Amniotic epithelial cell (primary cell): ENCODE data around the gene ECI1.
"Not testable (repeated sequence)": the region's sequence is repeated elsewhere in the genome, so short reads cannot be mapped to it uniquely, and the experiment has no call there.

Experiments
- DNase-seq: peaks from one replicate; pipeline ENCODE4 v3.0.0-alpha.2; 2010; ENCODE audit warnings: low read depth

Gene ECI1

DNA sequence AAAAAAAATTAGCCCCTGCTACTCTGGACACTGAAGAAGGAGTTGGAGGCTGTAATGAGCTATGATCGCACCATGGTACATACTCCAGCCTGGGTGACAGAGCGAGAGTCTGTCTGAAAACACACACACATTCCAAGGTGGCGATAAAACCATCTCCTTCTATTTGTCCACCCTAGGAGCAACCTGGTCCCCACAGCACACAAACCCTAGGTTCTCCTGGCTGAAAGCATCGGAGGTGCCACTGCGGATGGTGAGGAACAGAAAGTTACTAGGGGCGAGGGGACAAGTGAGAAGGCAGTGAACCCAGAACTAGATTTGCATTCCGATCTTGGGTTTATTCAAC, 1.4 kb upstream of the ECI1 start:
- DNase-seq: peak; percentile 9

DNA sequence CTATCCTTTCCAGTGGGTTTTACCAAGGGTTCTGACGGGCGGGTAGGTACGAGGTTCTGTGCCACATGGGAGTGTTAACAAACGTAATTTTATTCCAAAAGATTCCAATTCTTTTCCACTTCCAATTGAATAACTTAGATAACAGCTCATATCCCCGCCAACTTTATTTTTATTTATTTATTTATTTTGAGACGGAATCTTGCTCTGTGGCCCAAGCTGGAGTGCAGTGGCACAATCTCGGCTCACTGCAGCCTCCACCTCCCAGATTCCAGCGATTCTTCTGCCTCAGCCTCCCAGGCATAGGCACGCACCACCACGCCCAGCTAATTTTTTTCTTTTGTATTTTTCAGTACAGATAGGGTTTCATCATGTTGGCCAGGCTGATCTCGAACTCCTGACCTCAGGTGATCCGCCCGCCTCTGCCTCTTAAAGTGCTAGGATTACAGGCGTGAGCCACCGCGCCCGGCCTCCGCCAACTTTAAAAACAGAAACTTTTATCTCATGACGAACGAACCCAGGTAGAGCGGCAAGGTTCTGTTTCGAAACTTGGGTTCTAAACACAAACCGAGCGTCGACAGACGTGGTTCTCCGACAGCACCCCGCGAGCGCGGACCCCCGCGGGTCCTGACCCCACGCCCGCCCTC, 613 bp downstream of the ECI1 start:
- DNase-seq: peak; percentile 47

GRCh38 chr16:2246301-2246885, 5.0 kb downstream of the ECI1 start:
- no peak for DNase-seq

DNA sequence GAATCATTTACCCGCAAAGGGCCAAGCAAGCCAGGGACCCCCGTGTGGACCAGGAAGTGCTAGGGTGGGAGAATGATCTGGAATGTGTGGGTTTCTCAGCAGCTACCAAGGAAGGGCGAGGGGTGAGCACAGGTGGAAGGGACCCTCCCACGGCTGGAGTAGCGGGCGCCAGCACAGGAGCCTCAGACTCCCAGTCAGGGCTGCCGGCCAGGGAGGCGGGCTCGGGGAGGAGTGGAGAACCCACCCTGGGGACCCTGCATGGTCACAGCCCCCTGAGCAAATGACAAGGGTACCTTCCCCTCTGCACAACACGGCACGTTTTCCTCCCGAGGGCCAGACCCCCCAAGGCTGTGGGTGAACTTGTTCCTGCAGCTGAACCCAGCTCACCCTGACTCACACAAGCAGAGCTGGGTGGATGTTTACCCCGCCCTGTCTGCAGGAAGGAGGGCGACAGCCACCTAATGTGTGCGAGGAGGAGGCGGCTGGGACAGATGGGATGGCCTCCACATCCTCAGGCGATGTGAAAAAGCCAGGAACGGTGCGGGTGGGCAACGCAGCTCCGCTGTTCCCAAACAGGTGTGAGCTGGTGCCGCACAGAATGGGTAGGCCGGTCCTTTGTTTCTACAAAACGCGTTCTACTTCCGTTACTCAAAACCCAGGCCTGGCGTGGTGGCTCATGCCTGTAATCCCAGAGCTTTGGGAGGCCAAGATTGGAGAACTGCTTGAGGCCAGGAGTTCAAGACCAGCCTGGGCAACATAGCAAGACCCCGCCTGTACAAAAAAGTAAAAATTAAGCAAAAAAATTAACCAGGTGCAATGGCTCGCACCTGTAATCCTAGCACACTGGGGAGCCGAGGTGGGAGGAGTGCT, 6.2 kb downstream of the ECI1 start:
- DNase-seq: no peak

DNA sequence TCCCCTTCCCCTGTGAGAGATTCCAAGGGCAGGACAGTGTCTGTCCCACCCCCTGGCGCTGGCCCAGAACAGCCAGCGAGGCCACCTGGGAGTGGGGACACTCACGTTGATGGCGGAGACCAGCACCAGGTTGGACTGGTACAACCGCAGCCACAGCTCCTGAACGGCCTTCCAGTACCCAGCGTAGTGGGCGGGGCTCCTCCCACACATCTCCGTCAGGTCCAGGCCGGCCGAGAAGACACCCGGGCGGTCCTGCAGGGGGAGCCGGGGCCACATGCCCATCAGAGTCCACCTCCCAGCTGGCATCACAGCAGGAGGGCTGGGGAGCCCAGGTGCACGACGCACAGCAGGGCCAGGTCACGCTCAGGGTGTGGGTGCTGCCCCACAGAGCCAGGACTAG, 7.1 kb downstream of the ECI1 start:
- no peak for DNase-seq

- no peak for DNase-seq
These were observed 7.6 kb downstream of the ECI1 start for GRCh38 chr16:2243781-2244180.

DNA sequence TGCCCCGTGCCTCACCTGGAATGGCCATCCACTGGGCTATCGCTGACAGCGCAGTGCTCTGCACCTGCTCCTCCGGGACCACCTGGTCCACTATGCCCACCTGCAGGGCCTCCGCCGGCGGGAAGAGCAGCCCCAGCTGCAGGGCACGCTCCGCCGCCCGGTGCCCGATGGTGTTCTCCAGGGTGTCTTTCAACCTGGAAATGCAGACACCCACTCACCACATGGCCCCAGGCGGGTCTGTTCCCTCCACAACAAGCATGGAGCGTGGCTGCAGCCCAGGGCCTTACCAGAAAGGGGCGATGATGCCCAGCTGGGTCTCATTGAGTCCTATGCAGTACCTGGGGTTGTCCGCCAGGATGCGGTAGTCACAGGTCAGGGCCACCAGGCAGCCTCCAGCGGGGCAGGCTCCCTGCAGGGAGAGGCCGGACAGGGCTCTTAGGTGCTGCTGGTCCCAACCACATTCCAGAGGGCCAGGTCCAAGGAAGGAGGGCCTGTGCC, 8.3 kb downstream of the ECI1 start:
- no peak for DNase-seq

GRCh38 chr16:2242598-2242997, 8.8 kb downstream of the ECI1 start:
- no peak for DNase-seq

GRCh38 chr16:2240331-2240730, 11.1 kb downstream of the ECI1 start:
- DNase-seq: not testable (repeated sequence)

- DNase-seq: no peak
These were observed 12.3 kb downstream of the ECI1 start for GRCh38 chr16:2238838-2239675.

DNA sequence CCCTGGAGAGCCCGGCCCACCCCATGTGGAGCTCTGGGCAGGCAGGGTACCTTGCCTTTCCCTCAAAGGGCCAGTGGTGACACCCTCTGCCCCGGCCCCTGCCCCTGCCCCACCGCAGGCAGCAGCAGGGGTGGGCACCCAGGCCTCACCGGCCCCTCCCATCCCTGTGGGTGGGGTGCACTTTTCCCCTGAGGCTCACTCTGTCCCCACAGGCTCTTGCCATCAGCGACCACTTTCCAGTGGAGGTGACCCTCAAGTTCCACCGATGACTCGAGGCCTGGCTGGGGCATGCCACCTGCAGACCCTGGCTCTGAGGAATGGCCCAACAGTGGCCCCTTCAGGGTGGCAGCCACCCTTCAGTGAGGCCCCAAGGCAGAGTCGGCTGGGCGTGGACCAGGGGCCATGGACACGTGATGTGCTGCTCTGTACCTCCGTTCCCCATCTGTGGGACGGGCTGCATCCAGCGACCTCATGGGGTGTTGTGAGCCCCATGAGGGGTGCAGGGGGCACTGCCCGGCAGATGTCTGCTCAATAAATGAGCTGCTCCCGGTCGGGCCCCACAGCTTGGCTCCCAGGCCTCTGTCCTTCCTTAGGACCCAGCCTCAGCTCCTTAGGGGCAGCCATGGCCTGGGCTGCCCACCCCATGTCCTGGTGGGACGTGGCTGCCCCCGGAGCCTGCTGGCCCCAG, 13.1 kb downstream of the ECI1 start:
- DNase-seq: no peak

GRCh38 chr16:2237493-2238149, 13.8 kb downstream of the ECI1 start:
- no peak for DNase-seq

DNA sequence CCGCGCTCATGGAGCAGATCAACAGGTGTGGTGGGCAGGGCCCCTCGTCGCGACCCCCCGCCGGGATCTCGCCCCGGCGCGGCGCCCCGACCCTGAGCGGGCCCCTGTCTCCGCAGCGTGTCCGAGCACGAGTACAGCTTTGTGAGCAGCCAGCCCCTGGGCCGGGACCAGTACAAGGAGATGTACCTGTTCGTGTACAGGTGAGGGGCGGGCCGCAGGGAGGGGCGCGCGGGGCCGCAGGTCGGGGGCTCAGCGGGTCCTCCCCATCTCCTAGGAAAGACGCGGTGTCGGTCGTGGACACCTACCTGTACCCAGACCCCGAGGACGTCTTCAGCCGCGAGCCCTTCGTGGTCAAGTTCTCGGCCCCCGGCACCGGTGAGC, 14.3 kb downstream of the ECI1 start:
- DNase-seq: no peak

GRCh38 chr16:2236337-2237101, 14.9 kb downstream of the ECI1 start, which contains the start of gene DNASE1L2:
TSS of gene DNASE1L2 (plus strand) at chr16:2236444. CDS start at chr16:2236817, 373 bp downstream.
- DNase-seq: no peak

GRCh38 chr16:2235695-2236336, 15.6 kb downstream of the ECI1 start:
- no peak for DNase-seq

DNA sequence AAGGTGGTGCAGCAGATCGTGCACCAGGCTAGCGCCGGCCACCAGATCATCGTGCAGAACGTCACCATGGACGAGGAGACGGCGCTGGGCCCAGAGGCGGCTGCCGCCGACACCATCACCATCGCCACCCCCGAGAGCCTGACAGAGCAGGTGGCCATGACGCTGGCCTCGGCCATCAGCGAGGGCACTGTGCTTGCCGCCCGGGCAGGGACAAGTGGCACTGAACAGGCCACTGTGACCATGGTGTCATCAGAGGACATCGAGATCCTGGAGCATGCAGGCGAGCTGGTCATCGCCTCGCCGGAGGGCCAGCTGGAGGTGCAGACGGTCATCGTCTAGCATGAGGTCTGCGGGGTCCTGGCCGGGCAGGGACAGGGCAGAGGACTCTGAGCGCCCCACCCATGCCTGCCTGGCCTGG, 16.1 kb downstream of the ECI1 start:
- no peak for DNase-seq

DNA sequence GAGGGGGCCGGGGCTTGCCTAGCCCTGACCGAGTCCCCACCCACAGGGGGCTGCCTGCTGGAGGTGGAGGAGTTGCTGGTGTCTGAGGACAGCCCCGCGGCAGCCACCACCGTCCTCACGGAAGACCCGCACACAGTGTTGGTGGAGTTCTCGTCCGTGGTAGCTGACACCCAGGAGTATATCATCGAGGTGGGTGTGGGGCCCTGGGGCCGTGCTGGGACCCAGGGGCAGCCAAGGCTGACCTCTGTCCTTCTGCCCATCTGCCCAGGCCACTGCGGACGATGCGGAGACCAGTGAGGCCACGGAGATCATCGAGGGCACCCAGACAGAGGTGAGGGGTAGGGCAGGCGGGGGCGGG, 16.6 kb downstream of the ECI1 start:
- DNase-seq: no peak

GRCh38 chr16:2233872-2234812, 17.2 kb downstream of the ECI1 start:
- DNase-seq: no peak
